BE2C (cell line): ENCODE results near the gene DPH6.

ENCODE experiments used
- DNase-seq: peaks from one replicate; pipeline ENCODE4 v3.0.0-alpha.2; 2020
- H3K27me3 ChIP-seq: fragments of 250-450 bp; sonication (Bioruptor Pico); 2 replicates; pipeline ENCODE4 v1.5.1; 2020; ENCODE audit warnings: mild to moderate bottlenecking
- H3K36me3 ChIP-seq: fragments of 250-450 bp; sonication (Bioruptor Pico); 2 replicates; pipeline ENCODE4 v1.5.1; 2020; ENCODE audit warnings: mild to moderate bottlenecking
- H3K4me1 ChIP-seq: fragments of 250-450 bp; sonication (Bioruptor Pico); 2 replicates; pipeline ENCODE4 v1.5.1; 2020
- H3K4me3 ChIP-seq: 2 replicates; pipeline ENCODE4 v1.5.1; 2011; ENCODE audit warnings: low read depth, low read length
- H3K9me3 ChIP-seq: fragments of 250-450 bp; sonication (Bioruptor Pico); 2 replicates; pipeline ENCODE4 v1.5.1; 2020
- CTCF ChIP-seq: IDR thresholded peaks from 2 replicates; pipeline ENCODE4 v1.5.1; 2012; ENCODE audit warnings: mild to moderate bottlenecking, low read depth, low read length

The DPH6 gene

GRCh38 chr15:35362195-35362829 lies 183.7 kb downstream of the DPH6 start:
- Histone ChIP-seq H3K4me1 (no peaks in the 10 kb centered on the region), H3K27me3 (no peaks in the 10 kb centered on the region), H3K36me3 (no peaks in the 10 kb centered on the region), H3K4me3 (no peak overlapping the region), H3K9me3 (peaks cover 12% of the 10 kb centered on the region; the same call in 1 of the 2 replicates)
- no peak for TF ChIP-seq CTCF
- DNase-seq, result no peak

DNA sequence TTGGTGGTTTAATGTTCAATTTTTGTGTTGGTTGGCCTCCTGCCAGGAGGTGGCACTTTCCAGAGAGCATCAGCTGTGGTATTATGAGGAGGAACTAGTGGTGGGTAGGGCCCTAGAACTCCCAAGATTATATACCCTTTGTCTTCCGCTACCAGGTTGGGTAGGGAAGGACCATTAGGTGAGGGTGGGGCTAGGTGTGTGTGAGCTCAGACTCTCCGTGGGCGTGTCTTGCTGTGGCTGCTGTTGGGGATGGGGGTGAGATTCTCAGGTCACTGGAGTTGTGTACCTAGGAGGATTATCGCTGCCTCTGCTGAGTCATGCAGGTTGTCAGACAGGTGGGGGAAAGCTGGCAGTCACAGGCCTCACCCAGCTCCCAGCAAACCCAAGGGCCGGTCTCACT lies 187.1 kb downstream of the DPH6 start:
- TF ChIP-seq CTCF, result no peak

DNA sequence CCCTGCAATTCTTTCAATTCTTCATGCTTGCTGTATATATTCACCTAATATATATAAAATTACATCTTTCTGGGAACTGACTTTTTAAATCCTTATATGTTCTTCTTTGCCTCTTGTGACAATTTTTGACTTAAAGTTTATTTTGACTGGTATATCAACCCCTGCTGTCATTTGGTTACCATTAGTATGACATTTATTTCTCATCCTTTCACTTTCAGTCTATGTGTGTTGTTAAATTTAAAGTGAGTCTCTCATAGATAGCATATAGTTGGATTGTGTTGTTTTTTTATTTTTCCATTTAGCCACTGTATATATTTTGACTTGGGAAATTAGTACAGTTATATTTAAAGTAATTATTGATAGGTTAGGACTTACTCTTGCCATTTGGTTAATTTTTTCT lies 194.9 kb downstream of the DPH6 start:
- H3K36me3 ChIP-seq, result no peaks in the 10 kb centered on the region
- no peak for DNase-seq
- H3K27me3 ChIP-seq, result no peaks in the 10 kb centered on the region
- no peak for TF ChIP-seq CTCF
- no peak overlapping the region for H3K4me3 ChIP-seq
- H3K4me1 ChIP-seq, result no peaks in the 10 kb centered on the region
- no peaks in the 10 kb centered on the region for H3K9me3 ChIP-seq

More for the DNA sequence above, 187.1 kb downstream of the DPH6 start:
- peaks cover 14% of the 10 kb centered on the region for H3K9me3 ChIP-seq
- H3K4me3 ChIP-seq, result no peak overlapping the region
- no peaks in the 10 kb centered on the region for H3K4me1 ChIP-seq
- H3K27me3 ChIP-seq, result no peaks in the 10 kb centered on the region
- no peak for DNase-seq
- H3K36me3 ChIP-seq, result no peaks in the 10 kb centered on the region

DNA sequence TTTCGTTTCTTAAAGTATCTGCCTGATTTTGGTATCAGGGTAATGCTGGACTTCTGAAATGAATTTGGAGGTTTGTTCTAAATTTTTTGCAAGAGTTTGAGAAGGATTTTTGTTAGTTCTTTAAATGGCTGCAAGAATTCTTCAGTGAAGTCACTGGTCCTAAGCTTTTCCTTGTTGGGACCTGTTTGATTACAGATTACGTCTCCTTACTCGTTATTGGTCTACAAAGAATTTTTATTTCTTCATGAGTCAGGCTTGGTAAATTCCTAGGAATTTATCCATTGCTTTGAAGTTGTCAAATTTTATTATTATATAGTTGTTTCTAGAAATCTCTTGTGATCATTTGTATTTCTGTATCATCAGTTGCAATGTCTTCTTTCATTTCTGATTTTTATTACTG lies 196.0 kb downstream of the DPH6 start:
- no peak overlapping the region for H3K4me3 ChIP-seq
- no peak for TF ChIP-seq CTCF
- no peaks in the 10 kb centered on the region for H3K9me3 ChIP-seq
- H3K36me3 ChIP-seq, result no peaks in the 10 kb centered on the region
- no peaks in the 10 kb centered on the region for H3K27me3 ChIP-seq
- no peaks in the 10 kb centered on the region for H3K4me1 ChIP-seq
- DNase-seq, result no peak

DNA sequence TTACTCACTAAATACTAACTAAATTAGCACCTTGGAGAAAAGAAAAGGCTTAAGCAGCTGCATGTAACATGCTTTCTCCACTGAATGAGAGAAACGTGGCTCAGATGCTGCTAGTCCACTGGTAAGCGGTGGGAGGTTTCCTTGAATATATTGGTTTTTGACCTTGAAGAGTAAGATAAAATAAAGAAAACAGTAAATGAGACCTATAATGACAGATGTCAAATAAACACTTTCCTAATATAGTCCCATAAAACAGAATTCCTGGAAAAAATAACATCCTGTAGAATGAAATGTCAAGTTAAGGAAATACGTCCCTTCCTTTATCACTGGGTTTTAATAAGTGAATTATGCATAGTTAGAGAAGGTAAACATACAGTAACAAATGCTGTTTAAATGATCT lies 215.0 kb downstream of the DPH6 start:
- H3K36me3 ChIP-seq, result no peaks in the 10 kb centered on the region
- H3K27me3 ChIP-seq, result no peaks in the 10 kb centered on the region
- H3K9me3 ChIP-seq, result no peaks in the 10 kb centered on the region
- no peak overlapping the region for H3K4me3 ChIP-seq
- DNase-seq, result no peak
- no peak for TF ChIP-seq CTCF
- peaks cover 27% of the 10 kb centered on the region for H3K4me1 ChIP-seq

GRCh38 chr15:35330048-35330695 lies 215.8 kb downstream of the DPH6 start:
- H3K27me3 ChIP-seq, result no peaks in the 10 kb centered on the region
- peaks cover 27% of the 10 kb centered on the region for H3K4me1 ChIP-seq
- DNase-seq, result no peak
- no peaks in the 10 kb centered on the region for H3K36me3 ChIP-seq
- no peaks in the 10 kb centered on the region for H3K9me3 ChIP-seq
- TF ChIP-seq CTCF, result no peak
- no peak overlapping the region for H3K4me3 ChIP-seq
